ENCODE results near the gene B4GALT1.

- TF ChIP-seq, protein P1, sequence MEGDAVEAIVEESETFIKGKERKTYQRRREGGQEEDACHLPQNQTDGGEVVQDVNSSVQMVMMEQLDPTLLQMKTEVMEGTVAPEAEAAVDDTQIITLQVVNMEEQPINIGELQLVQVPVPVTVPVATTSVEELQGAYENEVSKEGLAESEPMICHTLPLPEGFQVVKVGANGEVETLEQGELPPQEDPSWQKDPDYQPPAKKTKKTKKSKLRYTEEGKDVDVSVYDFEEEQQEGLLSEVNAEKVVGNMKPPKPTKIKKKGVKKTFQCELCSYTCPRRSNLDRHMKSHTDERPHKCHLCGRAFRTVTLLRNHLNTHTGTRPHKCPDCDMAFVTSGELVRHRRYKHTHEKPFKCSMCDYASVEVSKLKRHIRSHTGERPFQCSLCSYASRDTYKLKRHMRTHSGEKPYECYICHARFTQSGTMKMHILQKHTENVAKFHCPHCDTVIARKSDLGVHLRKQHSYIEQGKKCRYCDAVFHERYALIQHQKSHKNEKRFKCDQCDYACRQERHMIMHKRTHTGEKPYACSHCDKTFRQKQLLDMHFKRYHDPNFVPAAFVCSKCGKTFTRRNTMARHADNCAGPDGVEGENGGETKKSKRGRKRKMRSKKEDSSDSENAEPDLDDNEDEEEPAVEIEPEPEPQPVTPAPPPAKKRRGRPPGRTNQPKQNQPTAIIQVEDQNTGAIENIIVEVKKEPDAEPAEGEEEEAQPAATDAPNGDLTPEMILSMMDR (conservative IDR thresholded peaks at IDR 0.05 in 1 of 2, IDR thresholded peaks at IDR 0.05 in 1 of 2; ENCODE audit: low read depth in 1 of 2, low read length in 2 of 2), result no peak
- no peak for TF ChIP-seq EZH2 (IDR thresholded peaks at IDR 0.05; ENCODE audit: low read length, missing control alignments)
These were observed 29.6 kb upstream of the B4GALT1 start for GRCh38 chr9:33196736-33197135.
